ENCODE data around the gene ADAMTS4.

ADAMTS4 gene

DNA sequence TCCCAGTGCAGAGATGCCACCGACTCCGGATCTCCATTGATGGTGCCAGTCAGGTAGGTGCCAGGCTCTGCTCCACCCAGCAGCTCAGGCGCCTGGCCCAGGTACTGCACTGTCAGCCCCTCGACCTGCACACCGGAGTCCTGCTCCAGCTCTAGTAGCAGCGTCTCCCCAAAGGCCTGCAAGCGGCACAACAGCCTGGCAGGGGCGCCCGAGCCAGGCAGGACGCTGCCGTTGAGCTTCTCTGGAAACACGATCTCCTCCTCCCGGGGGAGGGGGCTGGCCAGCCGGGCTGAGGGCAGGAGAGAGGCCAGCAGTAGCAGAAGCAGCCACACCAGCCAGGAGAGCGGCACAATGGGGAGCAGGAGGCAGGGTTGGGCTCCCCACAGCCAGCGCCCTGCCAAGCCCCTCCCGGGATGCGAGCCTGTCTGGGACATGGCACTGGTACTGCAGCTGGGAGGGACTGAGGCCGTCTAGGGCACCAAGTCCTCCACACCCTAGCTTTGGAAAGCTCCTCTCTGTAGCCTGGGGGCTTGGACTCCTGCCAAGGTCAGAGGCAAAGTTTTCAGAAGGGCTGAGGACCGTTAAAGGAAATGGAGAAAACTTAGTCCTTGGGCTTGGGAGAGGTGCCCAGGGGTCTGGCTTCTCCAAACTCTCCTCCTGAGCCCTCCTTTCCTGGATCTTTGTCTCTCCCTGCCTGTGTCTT, 509 bp downstream of the ADAMTS4 start:
- H3K4me3 ChIP-seq (ENCODE audit: low read length) = no peak overlapping the region
- no peak for DNase-seq (ENCODE audit: low read depth, low spot score)

DNA sequence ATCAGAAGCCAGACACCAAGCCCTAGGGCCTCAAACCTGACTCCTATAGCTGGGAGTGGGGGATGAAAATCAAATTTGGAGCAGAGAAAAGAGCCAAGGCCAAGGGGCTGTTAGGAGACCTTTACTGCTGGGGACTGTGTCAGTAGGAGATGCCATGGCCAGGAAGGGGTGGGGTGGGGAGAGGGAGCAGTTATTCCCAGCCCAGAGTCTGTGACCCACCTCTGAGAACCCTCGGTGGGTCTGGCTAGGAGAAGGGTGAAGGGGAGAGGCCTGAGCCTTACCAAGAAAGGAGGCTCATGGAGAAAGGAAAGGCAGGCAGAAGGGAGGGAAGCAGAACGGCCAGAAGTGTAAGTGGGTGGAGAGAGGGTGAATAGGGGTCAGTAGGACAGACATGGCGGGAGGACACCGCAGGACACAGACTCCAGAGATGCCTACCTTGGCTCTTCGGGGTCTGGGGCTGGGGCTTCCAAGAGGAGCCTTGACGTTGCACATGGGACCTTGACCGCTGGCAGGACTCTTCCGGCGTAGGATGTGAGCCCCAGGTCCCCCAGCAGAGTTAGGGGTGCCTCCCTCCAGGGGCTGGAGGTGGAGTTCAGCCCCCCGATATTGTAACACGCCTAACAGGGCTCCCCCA, 1.2 kb downstream of the ADAMTS4 start:
- H3K4me3 ChIP-seq (ENCODE audit: low read length) = no peak overlapping the region

DNA sequence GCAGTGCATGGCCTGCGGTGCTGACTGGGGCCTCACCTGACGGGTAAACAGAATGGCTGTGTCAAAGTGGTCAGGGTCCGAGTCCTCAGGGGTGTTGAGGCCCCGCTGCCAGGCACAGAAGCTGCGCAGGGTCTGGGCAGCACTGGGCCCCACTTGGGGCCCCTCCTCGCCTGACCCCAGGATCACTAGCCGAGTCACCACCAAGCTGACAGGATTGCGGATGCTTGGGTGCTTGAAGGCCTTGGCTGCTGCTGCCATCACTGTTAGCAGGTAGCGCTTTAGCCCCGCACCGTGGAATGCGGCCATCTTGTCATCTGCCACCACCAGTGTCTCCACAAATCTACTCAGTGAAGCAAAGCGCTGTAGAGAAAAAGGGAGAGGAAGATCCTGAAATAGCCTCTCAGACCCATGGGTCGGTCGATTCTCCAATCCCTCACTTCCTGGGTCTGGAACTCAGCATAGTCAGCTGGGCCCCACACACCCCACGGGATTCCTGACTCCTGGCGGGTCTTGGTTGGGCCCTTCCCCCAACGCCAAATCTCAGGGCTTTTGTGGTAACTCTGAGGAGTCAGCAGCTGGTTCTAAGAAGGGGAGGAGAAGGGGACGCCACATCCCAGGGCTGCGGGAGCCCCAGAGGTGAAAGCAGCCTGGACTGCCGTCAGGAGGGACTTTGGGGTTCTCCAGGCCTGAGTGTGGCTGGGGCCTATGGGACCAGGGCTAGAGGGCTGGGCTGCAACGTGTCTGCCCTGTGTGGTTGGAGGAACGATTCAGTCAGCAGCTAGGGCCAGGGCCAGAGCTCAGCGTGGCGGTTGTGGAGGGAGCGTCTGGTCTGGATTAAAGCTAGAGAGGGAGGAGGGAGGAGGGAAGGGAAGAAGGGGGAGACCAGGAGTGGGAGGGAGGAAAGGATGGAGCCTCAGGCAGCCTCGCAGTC, 2.1 kb downstream of the ADAMTS4 start:
- H3K4me3 ChIP-seq (ENCODE audit: low read length) = no peak overlapping the region
- no peak for DNase-seq (ENCODE audit: low read depth, low spot score)

More for the DNA sequence above, 1.2 kb downstream of the ADAMTS4 start:
- DNase-seq (ENCODE audit: low read depth, low spot score) = no peak

DNA sequence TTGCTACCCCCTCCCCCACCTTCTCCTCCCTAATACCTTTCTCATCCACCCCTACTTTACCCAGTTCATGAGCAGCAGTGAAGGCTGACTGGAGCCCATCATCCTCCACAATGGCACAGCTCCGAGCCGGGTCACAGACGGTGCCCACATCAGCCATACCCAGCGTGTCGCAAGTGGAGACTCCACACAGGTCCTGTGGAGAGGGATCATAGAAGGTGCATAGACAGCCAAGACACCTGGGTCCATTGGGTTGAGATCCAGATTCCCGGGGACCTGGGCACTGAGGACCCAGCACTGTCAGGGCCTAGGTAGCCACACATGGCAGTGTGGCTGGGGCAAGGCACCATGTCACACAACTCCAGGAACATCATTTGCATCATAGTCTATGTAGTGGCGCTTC, 2.7 kb downstream of the ADAMTS4 start:
- no peak overlapping the region for H3K4me3 ChIP-seq (ENCODE audit: low read length)
- DNase-seq (ENCODE audit: low read depth, low spot score) = no peak

DNA sequence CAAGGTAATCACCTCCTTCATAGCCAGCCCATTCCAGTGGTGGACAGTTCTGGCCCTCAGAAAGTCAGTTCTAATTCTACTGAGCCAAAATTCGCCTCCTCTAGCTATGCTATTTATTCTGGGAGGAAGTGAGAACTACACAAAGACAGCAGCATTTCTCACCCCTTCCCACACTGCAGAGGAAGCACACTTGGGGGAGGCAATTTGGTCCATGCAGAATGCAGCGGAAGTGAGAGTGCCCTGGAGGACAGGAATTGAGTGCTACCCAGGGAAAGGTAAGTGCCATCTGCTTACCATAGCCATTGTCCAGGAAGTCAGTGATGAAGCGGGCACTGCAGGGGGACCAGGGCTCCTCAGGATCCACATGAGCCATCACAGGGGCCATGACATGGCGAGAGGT, 3.7 kb downstream of the ADAMTS4 start:
- no peak for DNase-seq (ENCODE audit: low read depth, low spot score)
- no peak overlapping the region for H3K4me3 ChIP-seq (ENCODE audit: low read length)

DNA sequence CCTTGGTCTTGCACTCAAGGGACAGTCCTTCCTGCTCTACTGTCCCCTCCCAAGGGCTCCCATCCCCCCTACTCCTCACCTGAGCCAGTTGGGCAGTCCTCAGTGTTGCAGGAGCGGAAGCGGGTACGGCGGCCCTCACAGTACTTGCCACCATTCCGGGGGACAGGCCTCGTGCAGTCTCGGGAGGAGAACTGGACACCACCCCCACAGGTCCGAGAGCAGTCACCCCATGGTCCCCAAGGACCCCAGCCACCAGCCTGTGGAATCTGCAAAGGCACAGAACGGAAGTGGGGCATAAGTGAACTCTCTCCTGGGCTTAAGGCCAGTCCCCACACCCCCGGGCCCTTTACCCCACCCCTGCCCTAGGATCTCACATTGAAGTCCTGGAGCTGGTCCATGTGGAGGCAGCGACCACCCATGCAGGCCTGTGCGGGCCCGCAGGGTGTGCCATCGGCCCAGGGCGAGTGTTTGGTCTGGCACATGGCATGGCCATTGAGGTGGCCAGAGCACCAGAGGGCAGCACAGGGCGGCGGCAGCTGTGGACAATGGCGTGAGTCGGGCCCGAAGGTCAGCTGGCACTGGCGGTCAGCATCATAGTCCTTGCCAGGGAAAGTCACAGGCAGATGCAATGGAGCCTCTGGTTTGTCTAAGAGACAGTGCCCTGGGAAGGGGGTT, 5.2 kb downstream of the ADAMTS4 start:
- DNase-seq (ENCODE audit: low read depth, low spot score) = no peak
- H3K4me3 ChIP-seq (ENCODE audit: low read length) = no peak overlapping the region

DNA sequence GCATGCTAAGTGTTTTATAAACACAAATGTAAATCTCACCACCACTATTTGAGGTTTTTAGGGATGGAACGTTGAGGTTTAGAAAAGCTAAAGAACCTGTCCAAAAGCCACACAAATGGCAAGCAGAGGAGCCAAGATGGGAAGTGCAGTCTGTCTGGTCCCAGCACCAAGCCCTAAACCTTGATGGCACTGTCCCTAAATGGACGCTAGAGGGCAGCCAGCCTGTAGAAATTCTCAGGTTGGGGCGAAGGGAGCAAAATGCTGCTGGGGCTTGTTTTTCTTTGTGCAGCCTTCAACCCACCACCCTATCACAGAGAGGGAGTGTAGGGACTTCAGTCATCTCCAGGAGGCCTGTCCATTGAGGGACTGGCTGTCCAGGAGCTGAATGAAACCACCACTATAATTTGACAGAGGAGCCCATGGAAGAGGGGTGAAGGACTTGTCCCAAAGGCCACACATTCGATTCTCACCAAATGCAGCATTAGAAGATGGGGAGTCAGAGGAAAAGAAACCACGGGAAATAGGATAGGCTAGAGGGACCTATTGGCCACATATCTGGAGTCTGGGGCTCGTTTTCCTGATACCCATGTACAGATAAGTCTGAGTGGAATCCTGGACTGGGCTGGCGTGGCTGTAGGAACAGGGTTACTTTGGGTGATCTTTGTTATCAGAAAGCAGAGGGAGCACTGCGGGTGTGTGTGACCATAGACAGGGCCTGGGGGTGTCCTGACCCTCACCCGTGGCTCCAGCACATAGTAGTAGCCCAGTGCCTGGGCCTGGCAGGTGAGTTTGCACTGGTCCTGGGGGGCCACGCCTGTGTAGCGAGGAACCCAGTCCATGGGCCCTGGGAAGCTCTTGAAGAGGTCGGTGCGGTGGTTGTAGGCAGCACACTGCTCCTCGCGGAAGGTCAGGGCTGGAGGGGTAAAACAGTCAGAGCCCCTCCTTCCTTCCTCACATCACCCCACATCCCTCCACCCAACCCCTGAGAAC, 6.1 kb downstream of the ADAMTS4 start:
- peak; percentile 67 for DNase-seq (ENCODE audit: low read depth, low spot score)

DNA sequence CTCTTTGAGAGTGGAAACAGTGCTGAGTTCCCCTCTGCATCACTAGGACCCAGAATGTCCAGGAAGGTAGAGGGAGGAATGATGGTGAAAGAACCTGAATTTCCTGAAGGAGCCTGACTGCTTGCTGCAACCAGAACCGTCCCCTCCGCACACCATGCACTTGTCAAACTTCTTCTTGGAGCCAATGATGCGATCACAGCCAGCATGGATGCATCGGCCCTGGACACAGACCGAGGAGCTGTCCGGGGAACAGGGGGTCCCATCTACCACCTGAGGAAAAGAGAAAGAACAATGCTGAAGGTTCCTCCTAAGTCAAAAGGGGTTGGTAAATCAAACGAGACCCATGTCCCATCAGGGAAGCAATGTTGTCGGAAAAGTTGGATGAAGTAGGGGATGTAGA, 6.9 kb downstream of the ADAMTS4 start:
- DNase-seq (ENCODE audit: low read depth, low spot score) = no peak
- no peak overlapping the region for H3K4me3 ChIP-seq (ENCODE audit: low read length)

More for the DNA sequence above, 6.1 kb downstream of the ADAMTS4 start:
- no peak overlapping the region for H3K4me3 ChIP-seq (ENCODE audit: low read length)

DNA sequence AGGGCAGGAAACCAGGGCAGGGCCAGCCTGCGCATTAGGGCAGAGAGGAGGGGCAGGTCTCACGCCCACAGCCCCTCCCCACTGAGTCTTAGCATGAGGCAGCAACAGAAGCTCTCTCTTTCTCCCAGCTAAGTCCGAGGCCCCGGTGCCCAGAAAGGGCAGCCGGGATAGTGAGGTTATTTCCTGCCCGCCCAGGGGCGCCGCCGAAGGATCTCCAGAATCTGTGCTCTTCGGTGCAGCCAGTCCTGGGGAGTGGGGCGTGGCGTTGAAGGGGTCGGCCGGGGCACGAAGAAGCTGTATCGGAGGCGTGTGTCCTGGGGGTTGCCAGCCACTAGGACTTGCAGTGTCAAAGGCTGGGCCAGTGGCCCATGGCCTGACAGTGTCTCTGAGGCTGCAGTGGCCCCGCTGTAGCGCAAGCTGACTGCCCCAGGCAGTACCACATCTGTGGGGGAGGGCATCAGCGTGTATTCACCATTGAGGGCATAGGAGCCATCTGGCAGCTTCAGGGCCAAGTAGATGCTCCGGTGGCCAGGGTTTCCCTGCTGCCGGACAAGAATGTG, 7.8 kb downstream of the ADAMTS4 start:
- no peak overlapping the region for H3K4me3 ChIP-seq (ENCODE audit: low read length)
- DNase-seq (ENCODE audit: low read depth, low spot score) = no peak

DNA sequence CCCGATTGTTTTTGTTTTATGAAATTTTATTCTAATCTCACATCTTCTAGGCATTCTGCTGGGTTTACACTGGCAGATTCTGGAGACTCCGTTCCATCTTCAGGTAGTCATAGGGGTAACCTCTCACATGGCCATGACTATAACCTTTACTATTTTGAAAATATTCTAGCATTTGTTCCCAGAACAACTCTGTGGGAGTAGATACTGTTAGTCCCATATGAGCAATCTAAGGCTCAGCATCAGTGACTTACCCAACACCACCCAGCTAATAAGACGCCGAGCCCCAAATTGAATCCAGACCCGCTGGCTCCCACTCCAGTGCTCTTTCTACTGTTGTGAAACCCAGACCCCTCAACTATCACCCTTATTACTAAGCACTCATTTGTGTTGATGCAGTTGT, 9.8 kb downstream of the ADAMTS4 start:
- no peak for DNase-seq (ENCODE audit: low read depth, low spot score)
- H3K4me3 ChIP-seq (ENCODE audit: low read length) = no peak overlapping the region

DNA sequence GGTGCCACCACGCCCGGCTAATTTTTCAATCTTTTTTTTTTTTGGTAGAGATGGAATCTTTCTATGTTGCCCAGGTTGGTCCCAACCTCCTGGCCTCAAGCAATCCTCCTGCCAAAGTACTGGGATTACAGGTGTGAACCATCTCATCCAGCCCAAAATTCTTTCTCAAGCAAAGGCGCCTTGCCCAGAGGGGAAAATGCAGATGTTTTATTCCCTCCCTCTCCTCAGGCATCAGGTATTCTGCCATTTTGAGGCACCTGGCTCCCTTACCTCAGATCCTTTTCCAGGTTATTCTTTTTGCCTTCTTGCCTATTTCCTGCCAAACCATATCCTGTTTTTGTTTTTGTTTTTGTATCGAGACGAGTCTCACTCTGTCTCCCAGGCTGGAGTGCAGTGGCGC, 10.5 kb downstream of the ADAMTS4 start:
- no peak overlapping the region for H3K4me3 ChIP-seq (ENCODE audit: low read length)
- no peak for DNase-seq (ENCODE audit: low read depth, low spot score)

DNA sequence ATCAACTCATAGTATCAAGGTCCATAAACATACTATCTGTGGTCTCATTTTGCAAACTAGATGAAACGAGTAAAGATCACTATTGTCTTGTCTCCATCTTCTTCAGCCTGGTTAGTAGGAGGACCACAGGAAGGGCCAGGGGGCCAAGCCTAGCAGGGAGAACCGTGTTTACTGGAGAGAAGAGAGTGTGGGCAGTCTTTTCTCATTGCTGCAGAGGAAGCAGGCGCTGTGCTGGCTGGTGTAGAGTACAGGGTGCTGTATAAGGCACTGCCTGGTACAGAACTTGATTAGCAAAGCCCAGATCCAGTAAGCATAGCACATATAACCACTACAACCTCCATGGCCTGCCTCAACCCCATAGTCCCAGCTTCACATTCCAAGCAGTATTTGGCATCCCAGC, 11.5 kb downstream of the ADAMTS4 start:
- DNase-seq (ENCODE audit: low read depth, low spot score) = no peak
- no peak overlapping the region for H3K4me3 ChIP-seq (ENCODE audit: low read length)

DNA sequence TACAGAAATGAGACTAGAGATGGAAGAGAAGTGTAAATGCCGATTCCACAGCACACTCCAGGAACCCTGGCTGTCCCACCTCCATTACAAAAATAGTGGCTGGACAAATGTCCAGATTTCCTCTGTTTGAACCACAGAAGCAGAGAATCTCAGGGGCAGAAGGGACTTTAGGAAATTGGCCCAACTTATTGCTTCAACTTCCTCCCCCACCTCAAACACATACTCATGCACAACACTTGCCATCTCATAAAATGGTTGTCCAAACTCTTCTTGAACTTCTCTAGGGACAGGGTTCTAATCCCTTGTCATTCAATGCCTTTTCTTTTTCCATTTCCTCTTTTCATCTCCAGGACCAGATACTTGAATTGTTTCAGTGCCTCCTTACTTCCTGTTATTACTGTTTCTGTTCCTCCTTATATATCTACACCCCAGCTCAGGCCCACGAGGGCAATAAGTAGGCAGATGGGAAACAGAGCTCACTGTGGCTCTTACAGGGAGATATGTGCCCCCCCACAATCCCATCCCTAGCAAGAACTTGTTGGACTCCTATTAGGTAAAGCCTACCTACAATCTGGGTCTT, 13.0 kb downstream of the ADAMTS4 start:
- no peak overlapping the region for H3K4me3 ChIP-seq (ENCODE audit: low read length)
- no peak for DNase-seq (ENCODE audit: low read depth, low spot score)

DNA sequence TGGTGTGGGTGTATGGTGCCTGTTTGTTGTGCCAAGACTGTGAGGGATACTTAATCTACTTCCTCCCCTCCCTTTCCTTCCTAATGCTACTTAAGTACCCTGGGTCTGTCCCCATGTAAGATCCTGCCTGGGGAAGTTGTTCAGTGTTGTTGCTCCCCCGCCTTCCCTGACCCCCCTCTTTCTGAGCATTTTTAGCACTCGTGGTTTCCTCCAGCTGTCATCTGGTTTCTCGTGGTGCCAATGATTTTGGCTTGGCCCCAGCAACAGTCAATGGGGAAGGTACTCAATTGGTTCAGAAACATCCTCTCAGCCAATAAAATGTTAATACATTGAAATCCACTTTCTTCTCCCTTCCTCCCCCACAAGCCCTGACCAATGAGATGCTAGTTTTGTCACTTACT, 13.6 kb downstream of the ADAMTS4 start:
- no peak overlapping the region for H3K4me3 ChIP-seq (ENCODE audit: low read length)
- peak; percentile 93 for DNase-seq (ENCODE audit: low read depth, low spot score)

DNA sequence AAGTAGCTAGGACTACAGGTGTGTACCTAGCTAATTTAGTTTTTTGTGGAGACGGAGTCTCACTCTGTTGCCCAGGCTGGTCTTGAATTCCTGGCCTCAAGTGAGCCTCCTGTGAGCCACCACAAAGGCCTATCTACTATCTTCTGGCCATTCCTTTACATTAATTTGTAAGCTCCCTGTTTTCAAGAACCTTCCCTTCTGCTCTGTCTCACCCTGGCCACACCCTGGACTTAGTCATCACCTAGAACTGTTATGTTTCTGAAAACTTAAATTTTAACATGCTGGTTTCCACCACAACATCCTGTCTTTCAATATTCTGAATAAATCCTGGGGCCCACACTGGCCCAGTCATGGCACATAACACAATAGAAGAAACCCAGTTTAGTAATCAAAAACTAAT, 16.6 kb downstream of the ADAMTS4 start:
- DNase-seq (ENCODE audit: low read depth, low spot score) = no peak
- H3K4me3 ChIP-seq (ENCODE audit: low read length) = no peak overlapping the region

DNA sequence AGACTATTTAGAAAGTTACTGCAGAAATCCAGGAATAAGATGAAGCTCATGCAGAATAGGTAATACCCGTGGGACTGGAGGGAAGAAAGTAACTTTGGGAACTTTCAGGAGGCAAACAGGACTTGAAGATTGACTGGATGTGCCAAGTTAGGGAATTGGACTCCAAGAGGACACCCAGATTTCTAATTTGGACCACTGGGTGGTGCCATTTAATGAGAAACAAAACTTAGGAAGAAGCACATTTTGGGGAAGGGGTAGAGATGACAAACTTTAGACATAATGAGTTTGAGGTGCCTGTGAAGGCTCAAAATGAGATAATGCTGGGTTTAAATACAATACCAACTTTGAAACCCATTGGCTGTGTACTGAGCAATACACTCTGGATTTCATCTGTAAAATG, 18.2 kb downstream of the ADAMTS4 start:
- no peak overlapping the region for H3K4me3 ChIP-seq (ENCODE audit: low read length)
- no peak for DNase-seq (ENCODE audit: low read depth, low spot score)

DNA sequence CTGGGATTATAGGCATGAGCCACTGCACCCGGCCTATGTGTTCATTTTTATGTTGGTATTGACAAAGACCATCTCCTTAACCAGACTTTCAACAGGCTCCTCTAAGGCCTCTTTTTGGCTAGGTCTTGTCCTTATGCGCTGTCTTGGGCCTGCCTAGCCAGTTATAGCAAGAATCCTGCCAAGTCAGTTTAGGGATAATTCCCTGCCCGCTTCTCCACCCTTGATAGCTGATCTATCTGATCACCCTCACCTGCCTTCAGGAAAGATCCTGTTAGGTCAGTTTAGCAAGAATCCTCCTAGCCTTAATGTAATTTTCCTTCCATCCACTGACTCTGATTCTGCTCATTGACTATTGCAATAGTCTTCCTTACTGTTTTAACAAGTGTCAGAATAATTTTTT, 19.2 kb downstream of the ADAMTS4 start:
- no peak for DNase-seq (ENCODE audit: low read depth, low spot score)

DNA sequence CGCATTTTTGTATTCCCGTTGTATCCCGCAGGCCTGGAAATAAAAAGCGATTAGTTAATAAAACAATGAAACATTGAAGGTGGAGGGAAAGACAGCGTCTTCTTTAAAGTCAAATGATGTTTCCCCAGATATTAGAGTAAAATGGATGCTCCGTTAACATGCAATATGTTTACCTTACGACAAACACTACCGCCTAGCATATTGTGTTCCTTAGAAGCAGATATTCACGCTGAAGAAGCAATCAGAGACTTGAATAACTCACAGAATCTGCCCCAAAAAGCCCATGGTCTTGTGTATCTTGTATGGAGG, 21.0 kb downstream of the ADAMTS4 start:
- peak overlapping the region; percentile 94 for H3K4me3 ChIP-seq (ENCODE audit: low read length)
- no peak for DNase-seq (ENCODE audit: low read depth, low spot score)

More for the DNA sequence above, 19.2 kb downstream of the ADAMTS4 start:
- H3K4me3 ChIP-seq (ENCODE audit: low read length) = no peak overlapping the region
